CD8-positive, alpha-beta memory T cell (primary cell): ENCODE data around the gene CHRM4. TPM values are rescaled to one million over a fixed set of nuclear protein-coding genes. Genes with fewer than 3 reads are reported as not detected.

Experiments used
- CTCF ChIA-PET: fragments of 350-600 bp; sonication (Branson Sonifier 250); formaldehyde crosslinking; loops from one replicate; lab custom pipeline; 2021; ENCODE audit warnings: antibody characterized with exemption; lab: Charles Lee
- POLR2A ChIA-PET: fragments of 350-600 bp; sonication (Branson Sonifier 250); formaldehyde crosslinking; loops from one replicate; lab custom pipeline; 2021; ENCODE audit warnings: antibody characterized with exemption; lab: Charles Lee
- DNase-seq, 5 donors: peaks; one replicate each; pipeline versions ENCODE4 v3.0.0 to v3.0.0-alpha.2; 2020 to 2022; ENCODE audit warnings: mixed read lengths in 1 of 5
- H3K27ac ChIP-seq: one replicate; pipeline ENCODE4 v1.7.0; 2013; ENCODE audit warnings: low read depth, mild to moderate bottlenecking, low read length, moderate library complexity
- H3K27me3 ChIP-seq: 2 replicates; pipeline ENCODE4 v1.7.0; 2013; ENCODE audit warnings: low read length, mild to moderate bottlenecking; ENCODE audit not compliant: insufficient read depth, poor library complexity, severe bottlenecking
- H3K36me3 ChIP-seq: 2 replicates; pipeline ENCODE4 v1.7.0; 2013; ENCODE audit warnings: mild to moderate bottlenecking, low read length, moderate library complexity; ENCODE audit not compliant: insufficient read depth
- H3K4me1 ChIP-seq: 2 replicates; pipeline ENCODE4 v1.7.0; 2013; ENCODE audit warnings: mild to moderate bottlenecking, low read length, moderate library complexity; ENCODE audit not compliant: insufficient read depth
- H3K4me3 ChIP-seq: 2 replicates; pipeline ENCODE4 v1.7.0; 2013; ENCODE audit warnings: mild to moderate bottlenecking, low read length
- H3K9me3 ChIP-seq: 2 replicates; pipeline ENCODE4 v1.7.0; 2013; ENCODE audit warnings: mild to moderate bottlenecking, low read length
- H3K27ac Mint-ChIP-seq, 8 donors: one replicate each; pipeline ENCODE4 v1.8.0; 2020 to 2021; ENCODE audit warnings: mixed read lengths in 8 of 8, mild to moderate bottlenecking in 6 of 8, inconsistent platforms in 3 of 8, moderate library complexity in 3 of 8
- H3K27me3 Mint-ChIP-seq, 2 donors: one replicate each; pipeline ENCODE4 v1.8.0; 2020 to 2021; ENCODE audit warnings: mixed read lengths in 2 of 2, mild to moderate bottlenecking in 1 of 2, moderate library complexity in 1 of 2
- H3K36me3 Mint-ChIP-seq, 3 donors: one replicate each; pipeline ENCODE4 v1.8.0; 2020 to 2021; ENCODE audit warnings: mixed read lengths in 3 of 3, inconsistent platforms in 1 of 3, mild to moderate bottlenecking in 1 of 3
- H3K4me1 Mint-ChIP-seq, 3 donors: one replicate each; pipeline ENCODE4 v1.8.0; 2020 to 2021; ENCODE audit warnings: mixed read lengths in 3 of 3, inconsistent platforms in 1 of 3, mild to moderate bottlenecking in 1 of 3
- H3K4me3 Mint-ChIP-seq, 7 donors: one replicate each; pipeline ENCODE4 v1.8.0; 2020 to 2021; ENCODE audit warnings: mixed read lengths in 7 of 7, mild to moderate bottlenecking in 6 of 7, moderate library complexity in 4 of 7, inconsistent platforms in 2 of 7
- H3K9me3 Mint-ChIP-seq, 5 donors: one replicate each; pipeline ENCODE4 v1.8.0; 2020 to 2022; ENCODE audit warnings: mixed read lengths in 5 of 5, mild to moderate bottlenecking in 3 of 5, moderate library complexity in 2 of 5, inconsistent platforms in 1 of 5
- polyA plus RNA-seq: library from polyadenylated mRNA; unstranded; fragments of 300-500 nt; fragmentation: Illumina TruSeq; gene quantifications from one replicate; pipeline ENCODE4 v1.2.3, GENCODE V29; 2021
- total RNA-seq, 2 experiments: library from RNA; stranded (reverse); gene quantifications; one replicate each; pipeline ENCODE4 v1.2.3, GENCODE V29; 2021

CHRM4 gene
- total and polyA plus RNA-seq, 3 experiments from 2014 or later = 0.63 TPM; not detected in 2

- peaks cover 5% of the 10 kb centered on the region for H3K36me3 ChIP-seq
- H3K9me3 Mint-ChIP-seq = no peaks in the 10 kb centered on the region
- H3K9me3 ChIP-seq = no peaks in the 10 kb centered on the region
- no peak overlapping the region for H3K4me3 ChIP-seq
- H3K4me3 Mint-ChIP-seq = peak overlapping the region in 6 of 7 donors; percentile 12 to 79 (median 38)
- H3K27ac ChIP-seq = no peak overlapping the region
- peaks cover 0 to 30% (median 0%) of the 10 kb centered on the region in 3 donors for H3K36me3 Mint-ChIP-seq
- no peaks in the 10 kb centered on the region for H3K27me3 Mint-ChIP-seq
- DNase-seq = no peak
- CTCF ChIA-PET = interaction anchor here (1.6 to 18.1 kb wide), 2 partner anchors 9 to 10 kb away, joined by 10 to 358 read pairs; partner anchors contain the start of gene DGKZ
- H3K4me1 ChIP-seq = peaks cover 70% of the 10 kb centered on the region
- POLR2A ChIA-PET = interaction anchor here (1.1 kb wide), 1 partner anchor 22 kb away, joined by 3 read pairs; no protein-coding TSS in a partner anchor
- H3K27ac Mint-ChIP-seq = peak overlapping the region; percentile 14 to 95 (median 68)
- no peaks in the 10 kb centered on the region for H3K27me3 ChIP-seq
- peaks cover 66 to 87% (median 82%) of the 10 kb centered on the region in 3 donors for H3K4me1 Mint-ChIP-seq
Observed at GRCh38 chr11:46357483-46357936, 34.1 kb downstream of the CHRM4 start.

- Histone ChIP-seq H3K36me3 (peaks cover 5% of the 10 kb centered on the region), H3K27me3 (no peaks in the 10 kb centered on the region), H3K4me1 (peaks cover 70% of the 10 kb centered on the region), H3K9me3 (no peaks in the 10 kb centered on the region), H3K4me3 (no peak overlapping the region), H3K27ac (peak overlapping the region; percentile 9)
- peaks cover 0 to 31% (median 0%) of the 10 kb centered on the region in 3 donors for H3K36me3 Mint-ChIP-seq
- DNase-seq = no peak
- peak overlapping the region; percentile 49 to 91 (median 60) for H3K27ac Mint-ChIP-seq
- H3K4me3 Mint-ChIP-seq = peak overlapping the region in 6 of 7 donors; percentile 1 to 66 (median 15)
- peaks cover 66 to 87% (median 81%) of the 10 kb centered on the region in 3 donors for H3K4me1 Mint-ChIP-seq
- POLR2A ChIA-PET = interaction anchor here (1.1 kb wide), 1 partner anchor 23 kb away, joined by 3 read pairs; no protein-coding TSS in a partner anchor
- CTCF ChIA-PET = interaction anchor here (1.6 to 18.1 kb wide), 2 partner anchors 9 to 10 kb away, joined by 10 to 358 read pairs; partner anchors contain the start of gene DGKZ
- H3K9me3 Mint-ChIP-seq = no peaks in the 10 kb centered on the region
- H3K27me3 Mint-ChIP-seq = no peaks in the 10 kb centered on the region
Observed at GRCh38 chr11:46356924-46357482, 34.6 kb downstream of the CHRM4 start.

- Mint-ChIP-seq H3K9me3 (no peaks in the 10 kb centered on the region), H3K4me3 (peak overlapping the region in 6 of 7 donors; percentile 16 to 98 (median 82)), H3K36me3 (peaks cover 0 to 44% (median 0%) of the 10 kb centered on the region in 3 donors), H3K27me3 (no peaks in the 10 kb centered on the region), H3K27ac (peak overlapping the region; percentile 54 to 98 (median 90)), H3K4me1 (peaks cover 82 to 95% (median 92%) of the 10 kb centered on the region in 3 donors)
- peak in 1 of 5 donors; percentile 30 for DNase-seq
- Histone ChIP-seq H3K27me3 (no peaks in the 10 kb centered on the region), H3K4me1 (peaks cover 80% of the 10 kb centered on the region), H3K4me3 (no peak overlapping the region), H3K36me3 (peaks cover 5% of the 10 kb centered on the region), H3K27ac (no peak overlapping the region), H3K9me3 (no peaks in the 10 kb centered on the region)
- CTCF ChIA-PET = interaction anchor here (1.7 to 18.1 kb wide), 4 partner anchors 9 to 116 kb away, joined by 5 to 358 read pairs (median 7); no protein-coding TSS in a partner anchor
- POLR2A ChIA-PET = no interaction called here
Observed at GRCh38 chr11:46353698-46354097, 37.9 kb downstream of the CHRM4 start.

- Histone ChIP-seq H3K27ac (peak overlapping the region; percentile 49), H3K9me3 (no peaks in the 10 kb centered on the region), H3K4me1 (peaks cover 74% of the 10 kb centered on the region), H3K36me3 (peaks cover 5% of the 10 kb centered on the region), H3K4me3 (peak overlapping the region; percentile 66), H3K27me3 (no peaks in the 10 kb centered on the region)
- Mint-ChIP-seq H3K27ac (peak overlapping the region; percentile 87 to 98 (median 92)), H3K9me3 (no peaks in the 10 kb centered on the region), H3K4me3 (peak overlapping the region; percentile 80 to 98 (median 92)), H3K4me1 (peaks cover 75 to 83% (median 80%) of the 10 kb centered on the region in 3 donors), H3K27me3 (no peaks in the 10 kb centered on the region), H3K36me3 (peaks cover 0 to 48% (median 0%) of the 10 kb centered on the region in 3 donors)
- DNase-seq = peak; percentile 74 to 88 (median 78)
- ChIA-PET CTCF (interaction anchor here (0.6 to 18.1 kb wide), 20 partner anchors 8 to 349 kb away, joined by 3 to 358 read pairs (median 4); partner anchors contain the start of genes ARHGAP1, MDK and ZNF408), POLR2A (interaction anchor here (0.6 to 1.7 kb wide), 4 partner anchors 8 to 28 kb away, joined by 3 to 12 read pairs (median 7); no protein-coding TSS in a partner anchor)
Observed at GRCh38 chr11:46352063-46352841, 39.3 kb downstream of the CHRM4 start.

GRCh38 chr11:46351606-46352005, 40.0 kb downstream of the CHRM4 start:
- peaks cover 0 to 44% (median 0%) of the 10 kb centered on the region in 3 donors for H3K36me3 Mint-ChIP-seq
- H3K4me3 Mint-ChIP-seq = peak overlapping the region; percentile 80 to 98 (median 92)
- DNase-seq = no peak
- Histone ChIP-seq H3K27ac (peak overlapping the region; percentile 49), H3K27me3 (no peaks in the 10 kb centered on the region), H3K4me1 (peaks cover 73% of the 10 kb centered on the region), H3K36me3 (peaks cover 5% of the 10 kb centered on the region), H3K4me3 (peak overlapping the region; percentile 66), H3K9me3 (no peaks in the 10 kb centered on the region)
- H3K27ac Mint-ChIP-seq = peak overlapping the region; percentile 46 to 98 (median 92)
- H3K4me1 Mint-ChIP-seq = peaks cover 74 to 82% (median 78%) of the 10 kb centered on the region in 3 donors
- POLR2A ChIA-PET = interaction anchor here (0.6 to 1.7 kb wide), 3 partner anchors 8 to 19 kb away, joined by 3 to 12 read pairs (median 9); no protein-coding TSS in a partner anchor
- no peaks in the 10 kb centered on the region for H3K9me3 Mint-ChIP-seq
- CTCF ChIA-PET = interaction anchor here (0.6 to 18.1 kb wide), 13 partner anchors 15 to 178 kb away, joined by 3 to 358 read pairs (median 6); no protein-coding TSS in a partner anchor
- peaks cover 0 to 3% of the 10 kb centered on the region in 2 donors for H3K27me3 Mint-ChIP-seq

GRCh38 chr11:46351148-46351547, 40.4 kb downstream of the CHRM4 start:
- Mint-ChIP-seq H3K27me3 (peaks cover 0 to 3% of the 10 kb centered on the region in 2 donors), H3K9me3 (no peaks in the 10 kb centered on the region), H3K4me3 (peak overlapping the region; percentile 77 to 98 (median 85)), H3K27ac (peak overlapping the region; percentile 46 to 98 (median 90)), H3K36me3 (peaks cover 0 to 39% (median 0%) of the 10 kb centered on the region in 3 donors), H3K4me1 (peaks cover 74 to 82% (median 78%) of the 10 kb centered on the region in 3 donors)
- Histone ChIP-seq H3K4me1 (peaks cover 74% of the 10 kb centered on the region), H3K9me3 (no peaks in the 10 kb centered on the region), H3K27ac (no peak overlapping the region), H3K36me3 (peaks cover 2% of the 10 kb centered on the region), H3K27me3 (no peaks in the 10 kb centered on the region), H3K4me3 (peak overlapping the region; percentile 66)
- ChIA-PET POLR2A (interaction anchor here (0.6 kb wide), 1 partner anchor 20 kb away, joined by 3 read pairs; no protein-coding TSS in a partner anchor), CTCF (interaction anchor here (1.2 to 18.1 kb wide), 8 partner anchors 16 to 113 kb away, joined by 4 to 358 read pairs (median 7); no protein-coding TSS in a partner anchor)
- no peak for DNase-seq

- Histone ChIP-seq H3K4me1 (peaks cover 77% of the 10 kb centered on the region), H3K9me3 (no peaks in the 10 kb centered on the region), H3K36me3 (no peaks in the 10 kb centered on the region), H3K27ac (no peak overlapping the region), H3K27me3 (no peaks in the 10 kb centered on the region), H3K4me3 (peak overlapping the region; percentile 66)
- Mint-ChIP-seq H3K27ac (peak overlapping the region; percentile 21 to 96 (median 89)), H3K36me3 (peaks cover 0 to 36% (median 0%) of the 10 kb centered on the region in 3 donors), H3K27me3 (peaks cover 0 to 3% of the 10 kb centered on the region in 2 donors), H3K4me1 (peaks cover 75 to 82% (median 78%) of the 10 kb centered on the region in 3 donors), H3K9me3 (no peaks in the 10 kb centered on the region), H3K4me3 (peak overlapping the region; percentile 77 to 98 (median 94))
- ChIA-PET POLR2A (interaction anchor here (0.6 to 5.6 kb wide), 3 partner anchors 19 to 30 kb away, joined by 3 to 32 read pairs (median 5); partner anchors contain the start of gene MDK), CTCF (interaction anchor here (1.4 to 18.1 kb wide), 3 partner anchors 16 to 113 kb away, joined by 5 to 358 read pairs (median 6); no protein-coding TSS in a partner anchor)
- no peak for DNase-seq
Observed at GRCh38 chr11:46350695-46351094, 40.9 kb downstream of the CHRM4 start.
